Left ventricle myocardium superior (tissue), 1 donor: ENCODE results near the gene LIX1. TPM values are rescaled to one million over a fixed set of nuclear protein-coding genes. Genes with fewer than 3 reads are reported as not detected.

ENCODE experiments used
- ATAC-seq: fragments of 200-7000 bp; cut with Tn5 transposase; one replicate; pipeline ENCODE4 v1.9.1; 2020; ENCODE audit warnings: mild to moderate bottlenecking, moderate library complexity
- DNase-seq: peaks from one replicate; pipeline ENCODE4 v3.0.0-alpha.2; 2020
- intact Hi-C: fragments of 100-400 bp; cut with micrococcal nuclease; formaldehyde crosslinking; loops from one replicate; pipeline ENCODE4 v1.11.0; 2022
- total RNA-seq: library from RNA; stranded (reverse); fragmentation: NEBNext Ultra II Directional; extraction: Animal tissue kit (Norgen Biotek cat#: 25700); gene quantifications from one replicate; pipeline ENCODE4 v1.2.1, GENCODE V29; 2021
- donor health status: DM: no; HTN: yes; CAD: no; lungs with severe emphysema.

Gene LIX1
- total RNA-seq, 1 donor from 2014 or later = not detected

GRCh38 chr5:97047076-97047475 lies 95.3 kb downstream of the LIX1 start:
- intact Hi-C loops = loop anchor here (10.0 kb wide), 1 partner anchor 98 kb away; the partner anchor contains the start of gene LIX1
- no peak for DNase-seq
- ATAC-seq = no peak

- ATAC-seq = no peak
- no peak for DNase-seq
- intact Hi-C loops = loop anchor here (10.0 kb wide), 1 partner anchor 98 kb away; the partner anchor contains the start of gene LIX1
Measured at GRCh38 chr5:97046270-97046982, 96.0 kb downstream of the LIX1 start.

DNA sequence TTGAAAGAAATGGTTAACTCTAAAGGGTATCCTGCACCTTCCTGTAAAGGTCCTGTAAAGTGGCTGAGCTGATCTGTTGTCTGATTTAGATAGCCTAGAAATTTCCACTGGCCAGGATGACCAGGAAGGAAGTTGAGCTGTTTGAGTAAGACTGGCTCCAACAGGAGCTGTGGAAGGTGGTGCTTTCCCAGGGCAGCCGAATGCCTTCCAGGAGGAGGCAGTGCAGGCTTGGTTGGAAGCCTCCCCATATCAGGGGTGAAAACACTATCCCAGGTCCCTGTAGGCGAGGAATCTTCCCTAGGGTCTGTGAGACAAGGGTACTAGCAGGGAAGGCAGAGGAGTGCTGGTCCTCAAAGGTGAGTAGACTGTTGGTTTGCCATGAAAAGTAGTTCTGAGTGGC lies 98.4 kb downstream of the LIX1 start:
- DNase-seq = peak; percentile 40
- intact Hi-C loops = loop anchor here (10.0 kb wide), 1 partner anchor 101 kb away; the partner anchor contains the start of gene LIX1
- peak; percentile 79 for ATAC-seq

GRCh38 chr5:97043511-97043910 lies 98.9 kb downstream of the LIX1 start:
- intact Hi-C loops = loop anchor here (10.0 kb wide), 1 partner anchor 101 kb away; the partner anchor contains the start of gene LIX1
- ATAC-seq (no peak), DNase-seq (no peak)

DNA sequence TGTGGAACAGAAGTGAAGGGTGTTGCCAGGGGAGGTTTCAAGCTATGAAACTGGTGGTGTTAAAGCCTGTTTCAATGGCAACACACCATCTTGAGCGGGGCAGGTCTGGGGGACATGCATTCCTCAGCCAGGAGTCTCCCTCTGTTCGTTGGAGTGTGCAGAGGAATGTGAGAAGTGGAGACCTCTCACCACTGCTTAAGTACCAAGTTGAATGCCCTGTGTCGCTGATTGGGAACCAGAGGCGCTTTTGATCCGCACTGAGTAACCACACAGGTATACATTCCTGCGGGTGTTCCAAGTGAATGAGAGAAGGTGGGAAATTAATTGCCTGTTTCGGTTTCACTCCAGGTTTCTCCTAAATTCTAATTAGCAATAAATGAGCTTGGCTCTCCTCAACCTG lies 99.4 kb downstream of the LIX1 start:
- no peak for DNase-seq
- no peak for ATAC-seq
- intact Hi-C loops = loop anchor here (10.0 kb wide), 1 partner anchor 102 kb away; the partner anchor contains the start of gene LIX1

Other genes with a start within 250 kb of the LIX1 start
- gene LNPEP, start 206.5 kb downstream of the LIX1 start, total RNA-seq = 53.0 TPM
- gene RIOK2, start 40.6 kb upstream of the LIX1 start, total RNA-seq = 25.0 TPM